GM23338 (cell line): ENCODE measurements around the gene PORCN. TPM values are rescaled to one million over a fixed set of nuclear protein-coding genes. Genes with fewer than 3 reads are reported as not detected.
A peak's percentile ranks its signal among the peaks of the same experiment; 100 is the strongest.

Experiments used
- ATAC-seq: fragments of 200-7000 bp; cut with Tn5 transposase; 3 replicates; pipeline ENCODE4 v1.9.1; 2020
- DNase-seq: peaks from one replicate; pipeline ENCODE4 v3.0.0-alpha.2; 2015; ENCODE audit warnings: low spot score
- H2AFZ ChIP-seq: fragments of 200-600 bp; sonication (generic); 2 replicates; pipeline ENCODE4 v1.8.0; 2016; ENCODE audit warnings: antibody characterized with exemption, mild to moderate bottlenecking, moderate library complexity
- H3F3A ChIP-seq: fragments of 200-600 bp; sonication (generic); replicated peaks from 2 replicates; pipeline ENCODE4 v1.8.0; 2017; ENCODE audit warnings: antibody characterized with exemption, mixed run types, low read depth
- H3K27ac ChIP-seq: fragments of 200-600 bp; sonication (generic); 2 replicates; pipeline ENCODE4 v1.6.1; 2016; ENCODE audit warnings: low read depth
- H3K27me3 ChIP-seq: fragments of 200-600 bp; sonication (generic); 2 replicates; pipeline ENCODE4 v1.8.0; 2016; ENCODE audit warnings: mild to moderate bottlenecking, mixed run types, moderate library complexity; ENCODE audit not compliant: insufficient read depth
- H3K36me3 ChIP-seq: fragments of 200-600 bp; sonication (generic); 2 replicates; pipeline ENCODE4 v1.8.0; 2016; ENCODE audit warnings: mild to moderate bottlenecking; ENCODE audit not compliant: insufficient read depth
- H3K4me1 ChIP-seq: fragments of 200-600 bp; sonication (generic); 2 replicates; pipeline ENCODE4 v1.8.0; 2016; ENCODE audit warnings: mild to moderate bottlenecking, moderate library complexity; ENCODE audit not compliant: insufficient read depth
- H3K4me2 ChIP-seq: fragments of 200-600 bp; sonication (generic); 2 replicates; pipeline ENCODE4 v1.7.1; 2017; ENCODE audit warnings: mixed run types
- H3K4me3 ChIP-seq: fragments of 200-600 bp; sonication (generic); 2 replicates; pipeline ENCODE4 v1.6.1; 2016; ENCODE audit warnings: mixed run types
- H3K79me2 ChIP-seq: fragments of 200-600 bp; sonication (generic); replicated peaks from 2 replicates; pipeline ENCODE4 v1.8.0; 2017; ENCODE audit warnings: mild to moderate bottlenecking; ENCODE audit not compliant: insufficient read depth
- H3K9me2 ChIP-seq: fragments of 200-600 bp; sonication (generic); 2 replicates; pipeline ENCODE4 v1.8.0; 2017; ENCODE audit not compliant: insufficient read depth
- H4K20me1 ChIP-seq: fragments of 200-600 bp; sonication (generic); replicated peaks from 2 replicates; pipeline ENCODE4 v1.8.0; 2017; ENCODE audit warnings: mild to moderate bottlenecking; ENCODE audit not compliant: insufficient read depth
- H3K27ac Mint-ChIP-seq: 2 replicates; pipeline ENCODE4 v1.8.0; 2020; ENCODE audit warnings: inconsistent platforms, mild to moderate bottlenecking, moderate library complexity, mixed read lengths
- H3K27me3 Mint-ChIP-seq: 3 replicates; pipeline ENCODE4 v1.8.0; 2022; ENCODE audit warnings: low read depth, mild to moderate bottlenecking, moderate library complexity, mixed read lengths, inconsistent platforms; ENCODE audit not compliant: insufficient read depth, poor library complexity
- H3K36me3 Mint-ChIP-seq: 3 replicates; pipeline ENCODE4 v1.8.0; 2021; ENCODE audit warnings: low read depth, mild to moderate bottlenecking, inconsistent platforms, moderate library complexity, mixed read lengths
- H3K4me1 Mint-ChIP-seq: 3 replicates; pipeline ENCODE4 v1.8.0; 2020; ENCODE audit warnings: mild to moderate bottlenecking, inconsistent platforms, mixed read lengths
- H3K4me3 Mint-ChIP-seq: 3 replicates; pipeline ENCODE4 v1.8.0; 2021; ENCODE audit warnings: moderate library complexity, mild to moderate bottlenecking, inconsistent platforms, mixed read lengths
- H3K9me3 Mint-ChIP-seq: 3 replicates; pipeline ENCODE4 v1.8.0; 2020; ENCODE audit warnings: moderate library complexity, mild to moderate bottlenecking, inconsistent platforms, mixed read lengths
- CREB1 ChIP-seq: fragments of 250-450 bp; sonication (Bioruptor Pico); IDR thresholded peaks from 2 replicates; pipeline ENCODE4 v1.5.0; 2020; ENCODE audit warnings: low read depth, mild to moderate bottlenecking, moderate library complexity
- EZH2phosphoT487 ChIP-seq: fragments of 200-600 bp; sonication (generic); IDR thresholded peaks from one replicate; pipeline ENCODE4 v1.8.1; 2018; ENCODE audit warnings: antibody characterized with exemption; ENCODE audit not compliant: unreplicated experiment
- JUNB ChIP-seq: IDR thresholded peaks from one replicate; pipeline ENCODE4 v1.6.1; 2016; ENCODE audit warnings: antibody characterized with exemption; ENCODE audit not compliant: unreplicated experiment
- NANOG ChIP-seq: IDR thresholded peaks from 2 replicates; pipeline ENCODE4 v1.6.1; 2016; ENCODE audit warnings: antibody characterized with exemption, borderline replicate concordance
- POLR2AphosphoS5 ChIP-seq: IDR thresholded peaks from 2 replicates; pipeline ENCODE4 v1.6.1; 2016; ENCODE audit warnings: antibody characterized with exemption, low read depth
- STAT1 ChIP-seq: IDR thresholded peaks from one replicate; pipeline ENCODE4 v1.6.1; 2016; ENCODE audit warnings: antibody characterized with exemption; ENCODE audit not compliant: unreplicated experiment
- polyA plus RNA-seq: library from polyadenylated mRNA; unstranded; fragments of >200 nt; fragmentation: Nextera tagmentation; extraction: Ambion mirVana; gene quantifications from 2 replicates; pipeline ENCODE4 v1.2.1, GENCODE V29; 2016
- total RNA-seq: library from RNA; depleted of rRNA; stranded (reverse); fragments of >200 nt; shearing (Covaris generic); gene quantifications from 2 replicates; pipeline ENCODE4 v1.2.3, GENCODE V29; 2014
- TF ChIP-seq, protein P1 (sequence below), 2 experiments: fragments of 200-600 bp in 1 of 2; sonication (generic) in 1 of 2; conservative IDR thresholded peaks; 2 replicates each; pipeline versions ENCODE4 v1.5.1 to v1.6.1; 2016 to 2017; ENCODE audit warnings: antibody characterized with exemption in 2 of 2, low read depth in 2 of 2, mild to moderate bottlenecking in 2 of 2, moderate library complexity in 1 of 2
- TF ChIP-seq, protein P2 (sequence below): IDR thresholded peaks from one replicate; pipeline ENCODE4 v1.6.1; 2018; ENCODE audit warnings: antibody characterized with exemption; ENCODE audit not compliant: unreplicated experiment

Gene PORCN
- total and polyA plus RNA-seq, 2 experiments from 2014 or later, result 19.4 to 28.5 TPM

- TF ChIP-seq, protein P1, sequence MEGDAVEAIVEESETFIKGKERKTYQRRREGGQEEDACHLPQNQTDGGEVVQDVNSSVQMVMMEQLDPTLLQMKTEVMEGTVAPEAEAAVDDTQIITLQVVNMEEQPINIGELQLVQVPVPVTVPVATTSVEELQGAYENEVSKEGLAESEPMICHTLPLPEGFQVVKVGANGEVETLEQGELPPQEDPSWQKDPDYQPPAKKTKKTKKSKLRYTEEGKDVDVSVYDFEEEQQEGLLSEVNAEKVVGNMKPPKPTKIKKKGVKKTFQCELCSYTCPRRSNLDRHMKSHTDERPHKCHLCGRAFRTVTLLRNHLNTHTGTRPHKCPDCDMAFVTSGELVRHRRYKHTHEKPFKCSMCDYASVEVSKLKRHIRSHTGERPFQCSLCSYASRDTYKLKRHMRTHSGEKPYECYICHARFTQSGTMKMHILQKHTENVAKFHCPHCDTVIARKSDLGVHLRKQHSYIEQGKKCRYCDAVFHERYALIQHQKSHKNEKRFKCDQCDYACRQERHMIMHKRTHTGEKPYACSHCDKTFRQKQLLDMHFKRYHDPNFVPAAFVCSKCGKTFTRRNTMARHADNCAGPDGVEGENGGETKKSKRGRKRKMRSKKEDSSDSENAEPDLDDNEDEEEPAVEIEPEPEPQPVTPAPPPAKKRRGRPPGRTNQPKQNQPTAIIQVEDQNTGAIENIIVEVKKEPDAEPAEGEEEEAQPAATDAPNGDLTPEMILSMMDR (conservative IDR thresholded peaks at IDR 0.05; ENCODE audit: low read depth in 2 of 2), result no peak
Measured at GRCh38 chrX:48533165-48533564, 24.4 kb downstream of the PORCN start (continued).

DNA sequence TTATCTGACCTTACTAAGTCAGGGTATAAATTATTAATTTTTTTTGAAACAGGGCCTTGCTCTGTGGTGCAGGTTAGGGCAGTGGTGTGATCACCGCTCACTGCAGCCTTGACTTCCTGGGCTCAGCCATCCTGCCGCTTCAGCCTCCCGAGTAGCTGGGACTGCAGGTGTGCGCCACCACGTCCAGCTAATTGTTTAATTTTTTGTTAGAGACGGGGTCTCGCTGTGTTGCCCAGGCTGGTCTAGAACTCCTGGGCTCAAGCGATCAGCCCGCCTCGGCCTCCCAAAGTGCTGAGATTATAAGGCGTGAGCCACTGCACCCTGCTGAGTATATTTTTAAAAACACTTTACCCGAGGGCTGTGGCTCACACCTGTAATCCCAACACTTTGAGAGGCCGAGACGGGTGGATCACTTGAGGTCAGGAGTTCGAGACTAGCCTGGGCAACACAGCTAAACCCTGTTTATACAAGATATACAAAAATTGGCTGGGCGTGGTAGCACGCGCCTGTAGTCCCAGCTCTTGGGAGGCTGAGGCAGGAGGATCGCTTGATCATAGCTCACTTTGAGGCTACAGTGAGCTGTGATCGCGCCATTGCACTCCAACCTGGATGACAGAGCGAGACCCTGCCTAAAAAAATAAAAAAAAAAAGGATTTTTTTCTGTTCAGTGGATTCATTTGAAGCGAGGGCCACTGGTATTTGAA, 30.0 kb downstream of the PORCN start:
- H3K27ac Mint-ChIP-seq, result no peak overlapping the region
- H3K4me2 ChIP-seq, result no peak overlapping the region

More for the DNA sequence above, 30.0 kb downstream of the PORCN start:
- DNase-seq, result no peak
- TF ChIP-seq, protein P2, sequence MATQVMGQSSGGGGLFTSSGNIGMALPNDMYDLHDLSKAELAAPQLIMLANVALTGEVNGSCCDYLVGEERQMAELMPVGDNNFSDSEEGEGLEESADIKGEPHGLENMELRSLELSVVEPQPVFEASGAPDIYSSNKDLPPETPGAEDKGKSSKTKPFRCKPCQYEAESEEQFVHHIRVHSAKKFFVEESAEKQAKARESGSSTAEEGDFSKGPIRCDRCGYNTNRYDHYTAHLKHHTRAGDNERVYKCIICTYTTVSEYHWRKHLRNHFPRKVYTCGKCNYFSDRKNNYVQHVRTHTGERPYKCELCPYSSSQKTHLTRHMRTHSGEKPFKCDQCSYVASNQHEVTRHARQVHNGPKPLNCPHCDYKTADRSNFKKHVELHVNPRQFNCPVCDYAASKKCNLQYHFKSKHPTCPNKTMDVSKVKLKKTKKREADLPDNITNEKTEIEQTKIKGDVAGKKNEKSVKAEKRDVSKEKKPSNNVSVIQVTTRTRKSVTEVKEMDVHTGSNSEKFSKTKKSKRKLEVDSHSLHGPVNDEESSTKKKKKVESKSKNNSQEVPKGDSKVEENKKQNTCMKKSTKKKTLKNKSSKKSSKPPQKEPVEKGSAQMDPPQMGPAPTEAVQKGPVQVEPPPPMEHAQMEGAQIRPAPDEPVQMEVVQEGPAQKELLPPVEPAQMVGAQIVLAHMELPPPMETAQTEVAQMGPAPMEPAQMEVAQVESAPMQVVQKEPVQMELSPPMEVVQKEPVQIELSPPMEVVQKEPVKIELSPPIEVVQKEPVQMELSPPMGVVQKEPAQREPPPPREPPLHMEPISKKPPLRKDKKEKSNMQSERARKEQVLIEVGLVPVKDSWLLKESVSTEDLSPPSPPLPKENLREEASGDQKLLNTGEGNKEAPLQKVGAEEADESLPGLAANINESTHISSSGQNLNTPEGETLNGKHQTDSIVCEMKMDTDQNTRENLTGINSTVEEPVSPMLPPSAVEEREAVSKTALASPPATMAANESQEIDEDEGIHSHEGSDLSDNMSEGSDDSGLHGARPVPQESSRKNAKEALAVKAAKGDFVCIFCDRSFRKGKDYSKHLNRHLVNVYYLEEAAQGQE, result no peak
- TF ChIP-seq STAT1 (no peak), CREB1 (CRISPR knock-in tag) (no peak), NANOG (no peak), POLR2AphosphoS5 (no peak), EZH2phosphoT487 (no peak), JUNB (no peak)
- no peaks in the 10 kb centered on the region for H3K27me3 Mint-ChIP-seq
- peaks cover 6% of the 10 kb centered on the region for H3K4me1 Mint-ChIP-seq
- Histone ChIP-seq H3K4me3 (no peak overlapping the region), H4K20me1 (no peaks in the 10 kb centered on the region), H3K27ac (no peak overlapping the region), H2AFZ (no peak overlapping the region), H3K4me1 (no peaks in the 10 kb centered on the region; the same call in 1 of the 2 replicates), H3K79me2 (no peaks in the 10 kb centered on the region), H3F3A (no peaks in the 10 kb centered on the region), H3K36me3 (no peaks in the 10 kb centered on the region), H3K27me3 (no peaks in the 10 kb centered on the region), H3K9me2 (no peaks in the 10 kb centered on the region)
- H3K36me3 Mint-ChIP-seq, result peaks cover 1% of the 10 kb centered on the region; the same call in 1 of the 3 replicates
- peak overlapping the region; percentile 90 for H3K4me3 Mint-ChIP-seq
- H3K9me3 Mint-ChIP-seq, result no peaks in the 10 kb centered on the region
- no peak for ATAC-seq
